Right ventricle myocardium superior (tissue), 1 donor: ENCODE results near the gene RGS13. TPM values are rescaled to one million over a fixed set of nuclear protein-coding genes. Genes with fewer than 3 reads are reported as not detected.
"Not testable (repeated sequence)": the region's sequence is repeated elsewhere in the genome, so short reads cannot be mapped to it uniquely, and the experiment has no call there.

ENCODE experiments used
- ATAC-seq: fragments of 200-7000 bp; cut with Tn5 transposase; one replicate; pipeline ENCODE4 v1.9.1; 2020; ENCODE audit warnings: mild to moderate bottlenecking; ENCODE audit not compliant: poor library complexity
- DNase-seq: peaks from one replicate; pipeline ENCODE4 v3.0.0-alpha.2; 2020
- intact Hi-C: fragments of 100-400 bp; cut with DNase I; formaldehyde crosslinking; loops from one replicate; pipeline ENCODE4 v1.11.2; 2022
- total RNA-seq: library from RNA; stranded (reverse); fragmentation: NEBNext Ultra II Directional; extraction: Animal tissue kit (Norgen Biotek cat#: 25700); gene quantifications from one replicate; pipeline ENCODE4 v1.2.1, GENCODE V29; 2021
- donor health status: DM: no; HTN: yes; CAD: no; lungs with severe emphysema.

RGS13 gene
- total RNA-seq, 1 donor from 2014 or later: 0.30 TPM

GRCh38 chr1:192657760-192658159 lies 21.8 kb downstream of the RGS13 start:
- intact Hi-C loops: no loop called here
- ATAC-seq: no peak
- DNase-seq: no peak

DNA sequence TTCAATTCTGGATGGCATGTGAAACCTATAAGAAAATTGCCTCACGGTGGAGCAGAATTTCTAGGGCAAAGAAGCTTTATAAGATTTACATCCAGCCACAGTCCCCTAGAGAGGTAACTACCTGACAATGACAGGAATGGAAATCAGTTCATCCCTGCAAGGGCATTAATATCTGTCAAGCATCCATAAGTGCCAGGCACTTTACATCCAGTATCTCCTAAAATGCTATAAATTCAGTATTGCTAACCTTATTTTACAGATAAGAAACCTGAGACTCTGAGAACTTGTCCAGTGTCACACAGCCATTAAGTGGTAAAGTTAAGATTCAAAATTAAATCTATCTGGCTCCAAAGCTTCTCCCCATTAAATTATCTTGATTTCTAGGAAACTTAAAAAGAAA lies 22.3 kb downstream of the RGS13 start:
- intact Hi-C loops: no loop called here
- ATAC-seq (no peak), DNase-seq (no peak)

DNA sequence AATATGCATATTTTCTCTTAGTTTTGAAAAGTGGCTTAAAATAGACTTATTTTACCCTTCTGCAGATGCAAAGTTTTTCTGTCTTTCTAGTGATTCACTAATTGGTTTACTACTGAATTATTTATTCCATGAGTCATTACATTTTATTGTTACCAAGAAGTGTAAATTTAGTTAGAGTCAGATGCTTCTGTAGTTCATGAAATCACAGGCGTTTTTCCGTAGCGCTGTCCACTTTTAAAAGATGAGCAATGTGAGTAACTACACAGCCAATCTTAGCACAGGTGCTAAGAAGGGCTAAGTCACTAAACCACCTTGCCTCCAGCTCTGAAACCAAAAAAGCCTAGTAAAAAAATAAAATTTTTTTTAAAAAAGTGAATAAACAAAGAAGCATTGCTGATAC lies 24.7 kb downstream of the RGS13 start:
- intact Hi-C loops: no loop called here
- no peak for ATAC-seq
- DNase-seq: no peak

- DNase-seq (no peak), ATAC-seq (no peak)
- intact Hi-C loops: no loop called here
These were observed 32.5 kb downstream of the RGS13 start for GRCh38 chr1:192668409-192668983.

GRCh38 chr1:192669174-192669573 lies 33.2 kb downstream of the RGS13 start:
- no peak for ATAC-seq
- intact Hi-C loops: no loop called here
- no peak for DNase-seq

DNA sequence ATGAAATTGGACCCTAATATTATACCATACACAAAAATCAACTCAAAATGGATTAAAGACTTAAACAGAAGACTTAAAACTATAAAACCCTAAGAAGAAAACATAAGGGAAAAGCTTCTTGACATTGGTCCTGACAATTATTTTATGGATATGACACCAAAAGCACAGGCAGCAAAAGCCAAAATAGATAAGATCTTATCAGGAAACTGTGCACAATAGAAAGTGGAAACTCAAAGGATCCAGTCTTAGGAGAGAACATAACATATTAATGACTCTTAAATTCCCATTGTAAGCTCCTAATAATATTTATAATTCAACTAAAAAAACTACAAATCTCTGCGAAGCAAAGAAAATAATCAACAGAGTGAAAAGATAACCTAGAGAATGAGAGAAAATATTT lies 39.8 kb downstream of the RGS13 start:
- DNase-seq (no peak), ATAC-seq (no peak)
- intact Hi-C loops: no loop called here

DNA sequence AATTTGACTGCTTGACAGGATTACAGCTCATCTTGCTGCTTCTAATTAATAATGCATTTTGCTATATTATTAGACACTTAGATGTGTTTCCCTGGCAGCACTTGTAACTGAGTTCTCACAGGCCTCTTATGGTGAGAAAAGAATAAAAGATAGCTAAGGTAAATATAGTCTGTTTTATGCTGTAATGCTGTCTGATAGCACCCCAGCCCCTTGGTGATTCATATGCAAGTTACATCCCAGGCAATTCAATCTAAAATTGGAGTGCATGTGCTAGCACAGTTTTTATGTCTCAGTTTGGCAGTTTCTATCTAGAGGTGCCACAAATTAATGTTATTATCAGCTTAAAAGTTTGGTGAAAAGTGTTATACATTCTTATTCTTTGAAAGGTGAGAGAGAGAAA lies 42.2 kb downstream of the RGS13 start:
- intact Hi-C loops: no loop called here
- DNase-seq (no peak), ATAC-seq (no peak)

GRCh38 chr1:192682335-192682734 lies 46.4 kb downstream of the RGS13 start:
- intact Hi-C loops: no loop called here
- DNase-seq: no peak
- no peak for ATAC-seq

- ATAC-seq, intact Hi-C loops, DNase-seq: not testable (repeated sequence)
These were observed 47.1 kb downstream of the RGS13 start for GRCh38 chr1:192683081-192683480.

- DNase-seq (no peak), ATAC-seq (no peak)
- intact Hi-C loops: no loop called here
These were observed 53.5 kb downstream of the RGS13 start for GRCh38 chr1:192689459-192689858.

GRCh38 chr1:192691041-192691440 lies 55.1 kb downstream of the RGS13 start:
- DNase-seq (no peak), ATAC-seq (no peak)
- intact Hi-C loops: no loop called here

DNA sequence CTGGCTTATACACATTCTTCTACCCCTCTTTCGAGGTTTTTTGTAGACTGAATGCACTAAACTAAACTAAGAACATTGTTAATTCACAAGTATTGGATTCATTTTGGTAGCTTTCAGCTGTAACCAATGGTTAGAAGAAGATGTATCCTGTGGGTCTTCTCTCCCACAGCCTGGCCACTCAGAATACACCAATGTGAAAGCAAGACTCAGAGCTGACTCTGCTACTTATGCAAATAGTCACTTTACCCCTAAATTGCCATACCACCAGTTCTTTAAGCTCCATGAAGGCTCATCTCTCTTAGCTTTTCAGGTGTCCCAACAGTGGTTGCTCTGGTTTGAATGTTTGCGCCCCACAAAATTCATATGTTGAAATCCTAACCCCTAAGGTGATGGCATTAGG lies 60.1 kb downstream of the RGS13 start:
- ATAC-seq (no peak), DNase-seq (no peak)
- intact Hi-C loops: no loop called here

DNA sequence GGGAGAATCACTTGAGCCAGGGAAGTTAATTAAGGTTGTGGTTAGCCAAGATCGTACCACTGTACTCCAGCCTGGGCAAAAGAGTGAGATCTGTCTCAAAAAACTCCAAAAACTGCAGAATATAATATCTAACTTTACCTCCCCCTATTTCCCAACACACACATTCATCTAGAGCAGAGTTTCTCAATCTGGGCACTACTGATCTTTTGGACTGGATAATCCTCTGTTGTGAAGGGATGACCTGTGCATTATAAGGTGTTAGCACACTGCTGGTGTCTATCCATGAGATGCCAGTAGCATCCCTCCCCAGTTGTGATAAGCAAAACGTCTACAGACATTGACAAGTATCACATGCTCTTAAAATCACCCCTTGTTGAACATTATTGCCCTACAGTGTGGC lies 61.8 kb downstream of the RGS13 start:
- intact Hi-C loops: no loop called here
- ATAC-seq (no peak), DNase-seq (no peak)

DNA sequence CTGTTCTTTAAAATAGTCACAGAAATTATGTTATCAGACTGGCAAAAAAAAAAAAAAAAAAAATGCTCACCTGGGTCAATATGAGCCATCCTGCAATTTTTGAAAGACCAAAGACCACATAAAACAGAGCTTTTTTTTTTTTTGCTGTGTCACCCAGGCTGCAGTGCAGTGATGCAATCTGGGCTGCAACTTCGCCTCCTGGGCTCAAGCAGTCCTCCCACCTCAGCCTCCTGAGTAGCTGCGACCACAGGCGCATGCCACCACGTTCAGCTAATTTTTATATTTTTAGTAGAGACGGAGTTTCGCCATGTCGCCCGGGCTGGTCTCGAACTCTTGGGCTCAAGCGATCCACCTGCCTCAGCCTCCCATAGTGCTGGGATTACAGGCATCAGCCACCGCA lies 62.8 kb downstream of the RGS13 start:
- intact Hi-C loops: no loop called here
- DNase-seq (no peak), ATAC-seq (no peak)

DNA sequence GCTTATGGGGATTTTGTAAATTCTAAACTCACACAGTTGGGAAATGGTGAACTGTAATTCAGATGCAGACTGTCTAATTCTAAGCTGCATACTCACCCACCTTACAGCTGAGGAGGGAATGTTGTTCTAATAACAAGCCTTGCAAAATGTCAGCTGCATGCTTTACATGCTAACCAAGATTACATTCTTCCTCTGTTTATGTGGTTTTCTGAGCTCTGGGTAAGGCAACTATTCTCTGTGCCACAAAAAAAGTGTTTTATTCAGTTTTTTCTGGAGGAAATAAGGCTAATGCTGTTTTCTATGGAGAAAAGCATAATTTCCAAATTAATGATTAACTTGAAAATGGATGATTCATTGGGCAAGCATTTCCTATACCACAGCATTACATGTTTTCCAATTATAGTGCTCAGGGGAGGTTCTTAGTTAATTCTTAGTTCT lies 64.9 kb downstream of the RGS13 start:
- intact Hi-C loops: no loop called here
- ATAC-seq: no peak
- no peak for DNase-seq

DNA sequence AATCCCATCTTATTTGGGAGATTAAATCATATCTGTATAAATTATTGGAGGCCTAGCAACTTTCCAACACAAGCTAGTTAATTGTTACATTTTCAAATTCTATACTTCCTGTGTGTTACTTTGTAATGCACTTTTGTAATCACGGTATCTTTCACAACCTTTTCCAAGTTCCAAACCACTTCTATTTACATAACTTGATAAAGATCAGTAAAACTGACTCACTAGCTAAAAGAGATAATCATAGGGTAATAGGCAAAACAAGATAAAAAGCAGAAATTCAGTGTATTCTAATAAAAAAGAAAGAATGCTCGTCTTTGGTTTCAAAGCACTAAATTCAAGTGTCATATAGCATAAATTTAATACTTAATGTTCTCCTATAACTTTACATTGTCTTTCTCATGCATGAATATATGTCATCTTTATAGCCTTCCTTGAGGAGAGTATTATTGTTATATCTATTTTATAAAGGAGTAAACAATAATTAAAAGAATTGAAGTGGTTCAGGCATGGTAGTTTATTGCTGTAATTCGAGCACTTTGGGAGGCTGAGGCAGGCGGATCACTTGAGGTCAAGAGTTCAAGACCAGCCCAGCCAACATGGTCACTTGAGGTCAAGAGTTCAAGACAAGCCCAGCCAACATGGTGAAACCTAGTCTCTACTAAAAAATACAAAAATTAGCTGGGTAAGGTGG lies 66.4 kb downstream of the RGS13 start:
- ATAC-seq: no peak
- no peak for DNase-seq
- intact Hi-C loops: no loop called here

DNA sequence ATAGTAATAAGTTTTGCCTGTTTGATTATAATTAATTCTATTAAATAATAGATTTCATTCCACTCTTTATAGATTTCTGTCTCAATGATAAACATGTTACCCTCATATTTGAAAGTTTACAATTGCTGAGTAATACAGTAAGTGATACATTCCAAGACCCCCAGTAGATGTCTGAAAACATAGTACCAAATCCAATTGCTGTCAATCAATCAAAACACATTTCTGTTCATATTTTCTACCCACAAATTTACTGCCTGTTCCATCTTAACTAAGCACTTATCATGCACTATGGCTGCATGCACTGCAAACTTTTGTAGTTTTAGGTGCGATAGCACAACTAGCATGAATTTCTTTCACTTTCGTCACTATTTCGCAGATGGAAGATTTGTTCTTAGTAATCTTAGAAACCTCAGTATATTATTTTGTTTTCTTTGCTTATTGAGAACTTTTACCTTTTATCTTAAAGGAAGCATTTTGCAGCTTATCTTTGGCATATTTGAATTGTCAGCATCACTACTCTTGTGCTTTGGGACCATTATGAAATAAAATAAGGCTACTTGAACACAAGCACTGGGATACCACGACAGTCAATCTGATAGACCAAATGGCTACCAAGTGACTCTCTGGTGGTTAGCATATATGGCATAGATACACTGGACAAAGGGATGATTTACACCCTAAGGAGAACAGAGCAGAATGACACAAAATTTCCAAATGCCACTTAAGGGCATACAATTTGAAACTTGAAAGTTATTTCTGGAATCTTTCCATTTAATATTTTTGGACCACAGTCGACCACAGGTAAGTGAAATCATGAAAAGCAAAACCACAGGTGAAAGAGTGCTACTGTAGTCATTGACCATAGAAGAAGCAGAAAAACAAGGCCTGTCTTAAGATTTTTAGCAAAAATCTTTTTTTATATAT lies 67.6 kb downstream of the RGS13 start:
- no peak for DNase-seq
- no peak for ATAC-seq
- intact Hi-C loops: no loop called here

GRCh38 chr1:192705510-192705909 lies 69.6 kb downstream of the RGS13 start:
- DNase-seq: no peak
- intact Hi-C loops: no loop called here

DNA sequence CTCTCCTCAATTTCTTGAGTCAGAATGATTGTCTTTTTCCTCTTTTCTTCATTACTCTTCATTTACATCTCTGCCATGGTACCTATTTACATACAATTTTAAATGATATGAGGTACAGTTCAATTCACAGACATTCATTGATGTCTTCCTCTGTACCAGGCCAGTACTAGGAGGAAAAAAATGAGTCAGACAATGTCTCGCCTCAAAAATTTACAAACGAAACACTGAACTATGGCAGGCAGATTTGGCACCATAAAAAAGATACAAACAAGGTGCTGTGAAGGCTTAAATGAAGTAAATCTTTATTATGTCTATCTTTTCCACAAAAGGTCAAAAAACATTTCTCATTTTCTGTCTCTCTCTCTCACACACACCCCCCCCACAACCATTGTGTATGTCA lies 71.0 kb downstream of the RGS13 start:
- DNase-seq: no peak
- ATAC-seq: no peak
- intact Hi-C loops: no loop called here

More at GRCh38 chr1:192705510-192705909, 69.6 kb downstream of the RGS13 start:
- no peak for ATAC-seq
